Measurements from ENCODE around the gene FSCN2.

DNA sequence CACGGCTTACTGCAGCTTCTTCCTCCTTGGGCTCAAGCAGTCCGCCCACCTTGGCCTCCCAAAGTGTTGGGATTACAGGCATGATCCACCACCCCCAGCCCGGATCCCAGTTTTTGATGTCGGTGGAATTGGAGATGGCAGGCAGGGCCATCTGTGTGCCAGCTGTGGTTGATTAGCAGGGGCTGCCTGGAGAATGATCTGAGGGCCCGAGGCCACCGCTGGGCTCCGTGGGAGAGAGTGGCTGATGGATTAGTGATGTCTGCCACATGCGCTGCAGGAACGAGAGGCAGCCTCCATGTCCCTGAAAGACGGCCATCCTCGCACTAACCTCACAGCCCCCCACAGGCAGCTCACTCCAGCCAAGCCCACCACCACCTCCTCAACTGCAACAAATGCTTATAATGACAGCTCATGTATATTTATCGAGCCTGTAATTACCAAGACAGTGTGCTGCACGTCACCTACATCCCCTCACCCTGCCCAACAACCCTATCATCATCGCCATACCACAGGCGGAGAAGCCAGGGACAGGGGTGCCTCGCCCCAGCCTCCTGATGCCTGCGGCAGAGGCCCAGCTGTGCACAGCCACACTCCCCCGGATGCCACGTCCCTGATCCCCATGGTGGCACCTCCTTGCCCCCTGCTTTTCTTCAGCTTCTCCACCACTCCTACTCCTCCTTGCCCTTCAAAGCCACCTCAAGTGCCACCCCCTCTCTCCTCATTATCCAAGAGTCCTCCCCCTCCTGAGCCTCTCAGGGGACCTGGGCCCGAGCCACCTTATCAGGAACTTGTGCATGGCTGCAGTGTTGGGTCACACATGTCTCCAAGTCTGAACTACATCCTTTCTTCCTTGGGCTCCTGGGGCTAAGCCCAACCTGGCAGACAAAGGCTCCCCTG lies 48.8 kb upstream of the FSCN2 start:
- no peak for TF ChIP-seq EZH2phosphoT487 (IDR thresholded peaks at IDR 0.05; ENCODE audit: borderline replicate concordance, low read depth, low read length)
- TF ChIP-seq CTCF (conservative IDR thresholded peaks at IDR 0.05; ENCODE audit: low read length): no peak

Data from OCI-LY7 (cell line).